Osteoblast (primary cell): ENCODE results near the gene NR2C1. TPM values are rescaled to one million over a fixed set of nuclear protein-coding genes. Genes with fewer than 3 reads are reported as not detected.

Experiments used
- DNase-seq: peaks from one replicate; pipeline ENCODE4 v3.0.0; 2011; ENCODE audit warnings: low spot score, mixed read lengths; ENCODE audit not compliant: insufficient read length; ENCODE audit errors: missing footprints
- H2AFZ ChIP-seq: 2 replicates; pipeline ENCODE4 v1.6.0; 2011; ENCODE audit warnings: mild to moderate bottlenecking, low read length
- H3K27ac ChIP-seq: 2 replicates; pipeline ENCODE4 v1.5.1; 2011; ENCODE audit warnings: mild to moderate bottlenecking, low read depth, low read length, moderate library complexity
- H3K27me3 ChIP-seq: 2 replicates; pipeline ENCODE4 v1.6.0; 2012; ENCODE audit warnings: mild to moderate bottlenecking, control low read depth, inconsistent platforms, low read length, moderate library complexity; ENCODE audit not compliant: insufficient read depth
- H3K36me3 ChIP-seq: 2 replicates; pipeline ENCODE4 v1.5.1; 2011; ENCODE audit warnings: mild to moderate bottlenecking, low read length, control low read depth, moderate library complexity; ENCODE audit not compliant: insufficient read depth
- H3K4me1 ChIP-seq: 2 replicates; pipeline ENCODE4 v1.5.1; 2011; ENCODE audit warnings: mild to moderate bottlenecking, low read length, control low read depth, moderate library complexity; ENCODE audit not compliant: insufficient read depth
- H3K4me2 ChIP-seq: 2 replicates; pipeline ENCODE4 v1.6.0; 2011; ENCODE audit warnings: mild to moderate bottlenecking, low read length; ENCODE audit not compliant: insufficient read depth
- H3K4me3 ChIP-seq: fragments of 200-600 bp; sonication (generic); 3 replicates; pipeline ENCODE4 v1.5.1; 2012; ENCODE audit warnings: mild to moderate bottlenecking, low read length, inconsistent platforms; ENCODE audit not compliant: insufficient read depth
- H3K79me2 ChIP-seq: 2 replicates; pipeline ENCODE4 v1.6.0; 2012; ENCODE audit warnings: mild to moderate bottlenecking, low read length, control low read depth, inconsistent platforms; ENCODE audit not compliant: insufficient read depth
- H3K9me3 ChIP-seq: 2 replicates; pipeline ENCODE4 v1.5.1; 2011; ENCODE audit warnings: low read depth, low read length, control low read depth
- H4K20me1 ChIP-seq: 2 replicates; pipeline ENCODE4 v1.6.0; 2012; ENCODE audit warnings: mild to moderate bottlenecking, low read length, control low read depth; ENCODE audit not compliant: insufficient read depth
- total RNA-seq: library from RNA; depleted of rRNA; stranded (reverse); fragments of >200 nt; gene quantifications from 2 replicates; pipeline ENCODE4 v1.2.3, GENCODE V29; 2012
- TF ChIP-seq, protein P1 (sequence below): IDR thresholded peaks from 2 replicates; pipeline ENCODE4 v1.5.1; 2011; ENCODE audit warnings: mild to moderate bottlenecking, low read depth, low read length, moderate library complexity; ENCODE audit errors: extremely low read depth

NR2C1 gene
- total RNA-seq, 1 donor = 22.1 TPM

DNA sequence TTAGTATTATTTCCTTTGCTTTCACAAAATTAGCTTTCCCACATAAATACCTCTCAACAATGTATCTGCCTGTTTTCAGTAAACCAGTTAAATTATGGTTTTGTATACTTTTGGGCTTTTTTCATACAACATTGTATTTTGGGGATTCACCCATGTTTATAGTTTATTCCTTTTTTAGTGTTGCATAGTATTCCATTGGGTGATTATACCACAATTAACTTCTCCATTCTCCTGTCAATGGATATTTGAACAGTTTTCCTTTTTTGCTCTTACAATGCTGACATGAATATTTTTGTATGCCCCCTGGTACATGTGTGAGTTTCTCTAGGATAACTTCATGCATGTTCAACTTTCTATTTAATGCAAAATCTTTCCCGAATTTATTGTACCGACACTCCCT is 57.3 kb downstream of the NR2C1 start:
- Histone ChIP-seq H3K4me1 (no peaks in the 10 kb centered on the region), H3K79me2 (no peaks in the 10 kb centered on the region), H4K20me1 (no peaks in the 10 kb centered on the region), H3K36me3 (no peaks in the 10 kb centered on the region), H3K4me2 (no peak overlapping the region), H3K27me3 (no peaks in the 10 kb centered on the region), H3K27ac (no peak overlapping the region), H2AFZ (no peak overlapping the region), H3K9me3 (no peaks in the 10 kb centered on the region), H3K4me3 (no peak overlapping the region)
- TF ChIP-seq, protein P1, sequence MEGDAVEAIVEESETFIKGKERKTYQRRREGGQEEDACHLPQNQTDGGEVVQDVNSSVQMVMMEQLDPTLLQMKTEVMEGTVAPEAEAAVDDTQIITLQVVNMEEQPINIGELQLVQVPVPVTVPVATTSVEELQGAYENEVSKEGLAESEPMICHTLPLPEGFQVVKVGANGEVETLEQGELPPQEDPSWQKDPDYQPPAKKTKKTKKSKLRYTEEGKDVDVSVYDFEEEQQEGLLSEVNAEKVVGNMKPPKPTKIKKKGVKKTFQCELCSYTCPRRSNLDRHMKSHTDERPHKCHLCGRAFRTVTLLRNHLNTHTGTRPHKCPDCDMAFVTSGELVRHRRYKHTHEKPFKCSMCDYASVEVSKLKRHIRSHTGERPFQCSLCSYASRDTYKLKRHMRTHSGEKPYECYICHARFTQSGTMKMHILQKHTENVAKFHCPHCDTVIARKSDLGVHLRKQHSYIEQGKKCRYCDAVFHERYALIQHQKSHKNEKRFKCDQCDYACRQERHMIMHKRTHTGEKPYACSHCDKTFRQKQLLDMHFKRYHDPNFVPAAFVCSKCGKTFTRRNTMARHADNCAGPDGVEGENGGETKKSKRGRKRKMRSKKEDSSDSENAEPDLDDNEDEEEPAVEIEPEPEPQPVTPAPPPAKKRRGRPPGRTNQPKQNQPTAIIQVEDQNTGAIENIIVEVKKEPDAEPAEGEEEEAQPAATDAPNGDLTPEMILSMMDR = no peak
- DNase-seq = no peak

GRCh38 chr12:95014554-95014953 is 58.9 kb downstream of the NR2C1 start:
- Histone ChIP-seq H2AFZ (no peak overlapping the region), H3K4me3 (no peak overlapping the region), H3K27ac (no peak overlapping the region), H4K20me1 (no peaks in the 10 kb centered on the region), H3K4me2 (no peak overlapping the region), H3K36me3 (no peaks in the 10 kb centered on the region), H3K9me3 (no peaks in the 10 kb centered on the region), H3K4me1 (no peaks in the 10 kb centered on the region), H3K79me2 (no peaks in the 10 kb centered on the region), H3K27me3 (no peaks in the 10 kb centered on the region)
- DNase-seq = no peak
- TF ChIP-seq, protein P1 = no peak

- H2AFZ ChIP-seq = no peak overlapping the region
- peaks cover 9% of the 10 kb centered on the region for H3K4me1 ChIP-seq
- no peaks in the 10 kb centered on the region for H3K27me3 ChIP-seq
- no peak overlapping the region for H3K4me3 ChIP-seq
- peaks cover 3% of the 10 kb centered on the region for H3K36me3 ChIP-seq
- TF ChIP-seq, protein P1 = no peak
- no peak overlapping the region for H3K27ac ChIP-seq
- peaks cover 18% of the 10 kb centered on the region for H3K79me2 ChIP-seq
- H3K9me3 ChIP-seq = no peaks in the 10 kb centered on the region
- DNase-seq = no peak
- H3K4me2 ChIP-seq = no peak overlapping the region
- H4K20me1 ChIP-seq = no peaks in the 10 kb centered on the region
These were observed 67.2 kb downstream of the NR2C1 start for GRCh38 chr12:95006206-95006605.

- Histone ChIP-seq H3K27ac (no peak overlapping the region), H3K4me2 (no peak overlapping the region), H3K27me3 (no peaks in the 10 kb centered on the region), H3K36me3 (peaks cover 12% of the 10 kb centered on the region), H3K79me2 (peaks cover 34% of the 10 kb centered on the region), H4K20me1 (no peaks in the 10 kb centered on the region), H3K4me1 (peaks cover 9% of the 10 kb centered on the region), H3K9me3 (no peaks in the 10 kb centered on the region), H3K4me3 (no peak overlapping the region), H2AFZ (no peak overlapping the region)
- no peak for DNase-seq
- TF ChIP-seq, protein P1 = no peak
These were observed 68.8 kb downstream of the NR2C1 start for GRCh38 chr12:95004610-95005009.
